Subcutaneous abdominal adipose tissue (tissue), 5 donors: ENCODE data around the gene TBCC.

Source experiments
- H3K27ac ChIP-seq: one replicate; pipeline ENCODE4 v1.7.0; 2013; ENCODE audit warnings: low read depth, mild to moderate bottlenecking, inconsistent platforms, low read length, moderate library complexity
- H3K27me3 ChIP-seq, 5 donors: one replicate each; pipeline ENCODE4 v1.7.0; 2013; ENCODE audit warnings: low read length in 5 of 5, inconsistent platforms in 1 of 5; ENCODE audit not compliant: control insufficient read depth in 5 of 5, insufficient read depth in 4 of 5
- H3K36me3 ChIP-seq, 5 donors: one replicate each; pipeline ENCODE4 v1.7.0; 2013; ENCODE audit warnings: low read length in 5 of 5; ENCODE audit not compliant: control insufficient read depth in 5 of 5, insufficient read depth in 5 of 5
- H3K4me1 ChIP-seq, 5 donors: one replicate each; pipeline ENCODE4 v1.7.0; 2013; ENCODE audit warnings: low read length in 5 of 5, mild to moderate bottlenecking in 3 of 5, moderate library complexity in 1 of 5; ENCODE audit not compliant: control insufficient read depth in 5 of 5, insufficient read depth in 5 of 5
- H3K4me3 ChIP-seq, 5 donors: one replicate each; pipeline ENCODE4 v1.7.0; 2013; ENCODE audit warnings: low read length in 5 of 5, low read depth in 1 of 5
- H3K9ac ChIP-seq, 5 donors: one replicate each; pipeline ENCODE4 v1.7.0; 2013; ENCODE audit warnings: low read length in 5 of 5, mild to moderate bottlenecking in 4 of 5, moderate library complexity in 3 of 5
- H3K9me3 ChIP-seq, 5 donors: one replicate each; pipeline ENCODE4 v1.7.0; 2013; ENCODE audit warnings: low read length in 5 of 5; ENCODE audit not compliant: control insufficient read depth in 5 of 5
- donor health status: healthy.
- donor health status: healthy.
- donor health status: healthy.
- donor health status: healthy.
- donor health status: healthy.

The TBCC gene

DNA sequence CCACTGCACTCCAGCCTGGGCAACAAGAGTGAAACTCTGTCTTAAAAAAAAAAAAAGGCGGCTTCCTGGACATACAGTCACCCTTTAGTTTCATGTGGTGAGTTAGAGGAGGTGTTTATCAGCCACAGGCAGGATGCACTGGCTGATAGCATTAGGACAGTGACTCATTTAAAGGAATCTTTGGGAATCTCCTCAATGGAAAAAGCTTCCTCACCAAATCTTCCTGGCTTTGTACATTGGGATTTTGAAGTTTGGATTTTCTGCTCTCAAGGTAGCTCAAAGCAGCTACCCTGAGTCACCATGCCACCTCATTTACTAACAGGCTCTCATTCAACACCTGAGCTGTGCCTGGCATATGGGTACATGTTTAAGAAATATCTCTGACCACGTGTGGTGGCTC lies 43.7 kb downstream of the TBCC start:
- Histone ChIP-seq H3K4me3 (no peak overlapping the region), H3K9me3 (no peaks in the 10 kb centered on the region), H3K27ac (no peak overlapping the region), H3K9ac (no peak overlapping the region), H3K36me3 (no peaks in the 10 kb centered on the region), H3K27me3 (no peaks in the 10 kb centered on the region), H3K4me1 (peaks cover 0 to 17% (median 12%) of the 10 kb centered on the region in 5 donors)

DNA sequence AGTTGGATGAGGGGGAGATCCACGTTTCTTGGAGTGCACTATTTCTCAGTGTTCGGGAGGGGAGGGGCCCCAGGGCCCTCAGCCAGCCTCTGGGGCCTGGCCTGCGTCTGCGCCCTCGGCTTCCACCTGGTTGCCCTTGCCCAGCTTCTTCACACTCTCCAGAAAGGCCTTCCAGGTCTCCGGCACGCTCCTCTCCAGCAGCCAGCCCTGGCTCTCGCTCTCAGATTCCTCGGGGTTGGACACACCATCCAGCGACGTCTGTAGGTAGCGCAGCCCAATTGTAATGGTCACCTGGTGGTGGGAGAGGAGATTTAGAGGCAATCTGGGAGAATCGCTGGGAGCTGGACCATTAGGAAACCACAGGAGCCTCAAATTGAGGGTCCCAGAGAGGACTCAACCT lies 47.7 kb downstream of the TBCC start:
- Histone ChIP-seq H3K9me3 (no peaks in the 10 kb centered on the region), H3K27me3 (no peaks in the 10 kb centered on the region), H3K4me3 (no peak overlapping the region), H3K36me3 (peaks cover 3 to 11% (median 7%) of the 10 kb centered on the region in 5 donors), H3K4me1 (peaks cover 0 to 14% (median 12%) of the 10 kb centered on the region in 5 donors), H3K27ac (no peak overlapping the region), H3K9ac (no peak overlapping the region)

DNA sequence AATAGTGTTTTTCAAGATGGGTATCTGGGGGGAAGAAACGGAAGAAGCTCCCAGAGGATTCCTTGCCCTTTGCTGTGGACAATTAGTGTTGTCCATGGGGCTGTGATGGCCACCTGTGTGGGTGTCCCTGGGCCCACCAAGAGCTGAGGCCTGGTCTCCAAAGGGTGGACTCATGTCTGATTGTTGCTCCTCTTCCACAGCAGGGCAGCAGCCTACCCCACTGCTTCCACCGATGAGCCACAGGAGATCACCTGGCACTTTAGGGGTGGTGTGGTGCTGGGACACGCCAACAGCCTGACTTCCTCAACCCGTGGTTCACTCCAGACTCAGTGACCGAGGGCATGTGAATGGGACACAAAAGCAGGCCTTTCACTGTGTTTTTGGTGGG lies 48.6 kb downstream of the TBCC start:
- Histone ChIP-seq H3K4me3 (no peak overlapping the region), H3K36me3 (peaks cover 12 to 20% (median 17%) of the 10 kb centered on the region in 5 donors), H3K27ac (peak overlapping the region; percentile 43), H3K4me1 (peaks cover 0 to 20% (median 12%) of the 10 kb centered on the region in 5 donors), H3K27me3 (no peaks in the 10 kb centered on the region), H3K9me3 (no peaks in the 10 kb centered on the region), H3K9ac (no peak overlapping the region)

DNA sequence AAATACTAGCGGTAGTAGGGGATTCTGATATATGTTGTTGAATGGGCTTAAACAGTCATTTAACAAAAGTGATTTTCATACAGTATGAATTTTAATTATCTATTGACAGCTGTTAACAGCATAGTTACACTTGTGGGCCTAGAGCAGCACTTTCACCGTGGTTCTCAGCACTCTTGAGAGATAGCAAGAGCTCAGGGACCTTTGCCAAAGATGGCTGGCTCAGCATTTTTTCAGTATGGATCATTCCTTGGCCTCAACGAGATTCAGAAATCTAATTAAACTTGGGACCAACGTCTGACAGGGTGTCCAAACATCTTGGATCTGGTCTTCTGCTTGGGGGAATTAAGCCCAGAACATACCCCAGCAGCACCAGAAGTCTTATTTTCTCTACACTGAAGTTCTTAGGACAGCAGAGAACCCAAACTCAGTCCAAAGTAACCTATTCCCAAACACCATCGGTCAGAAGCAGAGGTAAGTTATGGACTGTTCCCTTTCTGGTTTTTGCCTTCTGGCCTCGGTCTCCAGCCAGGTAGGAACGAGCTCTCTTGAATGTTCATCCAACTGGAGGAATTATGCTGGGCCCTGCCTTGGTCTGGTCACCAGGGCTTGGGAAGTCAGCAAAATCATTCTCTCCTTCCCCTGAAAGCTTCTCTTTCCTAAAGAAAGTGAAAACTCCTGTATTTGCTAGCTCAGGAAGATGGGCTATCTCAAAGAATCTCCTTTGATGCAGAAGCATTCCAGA lies 49.2 kb downstream of the TBCC start:
- peak overlapping the region; percentile 43 for H3K27ac ChIP-seq
- H3K9ac ChIP-seq: peak overlapping the region in 1 of 5 donors; percentile 8
- peaks cover 12 to 25% (median 20%) of the 10 kb centered on the region in 5 donors for H3K36me3 ChIP-seq
- no peaks in the 10 kb centered on the region for H3K9me3 ChIP-seq
- H3K27me3 ChIP-seq: no peaks in the 10 kb centered on the region
- no peak overlapping the region for H3K4me3 ChIP-seq
- peaks cover 0 to 23% (median 13%) of the 10 kb centered on the region in 5 donors for H3K4me1 ChIP-seq

DNA sequence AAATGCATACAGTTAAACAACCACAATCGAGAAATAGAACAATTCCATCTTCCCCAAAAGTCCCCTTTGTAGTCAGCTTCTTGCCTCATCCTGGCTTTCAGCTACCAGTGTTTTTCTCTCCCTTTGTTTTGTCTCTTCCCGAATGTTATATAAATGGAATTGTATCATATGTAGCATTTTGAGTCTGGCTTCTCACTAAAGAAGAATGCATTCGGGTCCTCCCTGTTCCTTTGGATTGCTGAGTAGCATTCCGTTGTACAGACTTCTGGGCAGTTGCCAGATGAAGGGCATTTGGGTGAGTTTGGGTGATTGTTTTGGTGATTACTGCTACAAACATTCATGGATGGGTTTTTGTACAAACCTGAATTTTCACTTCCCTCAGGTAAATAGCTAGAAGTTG lies 51.3 kb downstream of the TBCC start:
- Histone ChIP-seq H3K27ac (no peak overlapping the region), H3K36me3 (peaks cover 15 to 41% (median 39%) of the 10 kb centered on the region in 5 donors), H3K9me3 (no peaks in the 10 kb centered on the region), H3K4me3 (no peak overlapping the region), H3K4me1 (peaks cover 0 to 36% (median 28%) of the 10 kb centered on the region in 5 donors), H3K9ac (no peak overlapping the region), H3K27me3 (no peaks in the 10 kb centered on the region)
